ENCODE data around the gene STAP1. TPM values are rescaled to one million over a fixed set of nuclear protein-coding genes. Genes with fewer than 3 reads are reported as not detected.

Gene STAP1
- total RNA-seq, 1 donor from 2014 or later = 19.7 TPM

GRCh38 chr4:67638136-67638535 lies 79.6 kb downstream of the STAP1 start:
- Mint-ChIP-seq H3K27ac (peak overlapping the region; percentile 66), H3K4me1 (ENCODE audit: low read depth) (peaks cover 28% of the 10 kb centered on the region), H3K4me3 (no peak overlapping the region), H3K27me3 (ENCODE audit: insufficient read depth) (no peaks in the 10 kb centered on the region), H3K36me3 (ENCODE audit: low read depth) (peaks cover 46% of the 10 kb centered on the region), H3K9me3 (no peaks in the 10 kb centered on the region)
- DNase-seq (ENCODE audit: low spot score) = no peak
- intact Hi-C loops (cut with micrococcal nuclease) = loop anchor here (10.0 kb wide), 1 partner anchor 53 kb away; no protein-coding TSS in a partner anchor

- H3K36me3 Mint-ChIP-seq (ENCODE audit: low read depth) = peaks cover 50% of the 10 kb centered on the region
- intact Hi-C loops (cut with micrococcal nuclease) = loop anchor here (1.0 kb wide), 1 partner anchor 9 kb away; no protein-coding TSS in a partner anchor
- no peak overlapping the region for H3K27ac Mint-ChIP-seq
- peaks cover 6% of the 10 kb centered on the region for H3K9me3 Mint-ChIP-seq
- peaks cover 13% of the 10 kb centered on the region for H3K4me1 Mint-ChIP-seq (ENCODE audit: low read depth)
- H3K27me3 Mint-ChIP-seq (ENCODE audit: insufficient read depth) = no peaks in the 10 kb centered on the region
- no peak overlapping the region for H3K4me3 Mint-ChIP-seq
- DNase-seq (ENCODE audit: low spot score) = no peak
Measured at GRCh38 chr4:67651536-67651935, 93.0 kb downstream of the STAP1 start.

Other genes starting within 250 kb of the STAP1 start
- 27.7 and 29.2 TPM in 2 replicates for gene CENPC, start 13.2 kb upstream of the STAP1 start, total RNA-seq
- gene UBA6, start 142.4 kb downstream of the STAP1 start, total RNA-seq = 78.2 and 78.5 TPM in 2 replicates
- gene GNRHR, start 195.7 kb downstream of the STAP1 start, total RNA-seq = not detected in 2 replicates